HL-60 (cell line): Measurements from ENCODE around the gene SHROOM1.

Experiments used
- DNase-seq, 2 experiments: peaks; one replicate each; pipeline ENCODE4 v3.0.0-alpha.2; 2010 to 2020; ENCODE audit warnings: low read depth in 1 of 2, low spot score in 1 of 2
- H3K27ac ChIP-seq: fragments of 250-450 bp; sonication (Bioruptor Pico); replicated peaks from 2 replicates; pipeline ENCODE4 v1.5.1; 2020; ENCODE audit warnings: mild to moderate bottlenecking, moderate library complexity
- H3K27me3 ChIP-seq: fragments of 250-450 bp; sonication (Bioruptor Pico); 2 replicates; pipeline ENCODE4 v1.5.1; 2021; ENCODE audit warnings: mild to moderate bottlenecking, moderate library complexity; ENCODE audit not compliant: insufficient read depth, poor library complexity, severe bottlenecking
- H3K4me3 ChIP-seq: replicated peaks from 2 replicates; pipeline ENCODE4 v1.5.1; 2011; ENCODE audit warnings: mild to moderate bottlenecking, control low read depth, low read length; ENCODE audit not compliant: insufficient read depth
- CTCF ChIP-seq: IDR thresholded peaks from one replicate; pipeline ENCODE4 v1.5.1; 2011; ENCODE audit warnings: low read length, control low read depth, inconsistent platforms; ENCODE audit not compliant: insufficient read depth
- GABPA ChIP-seq: IDR thresholded peaks from 2 replicates; pipeline ENCODE4 v1.6.1; 2012; ENCODE audit warnings: low read depth
- POLR2AphosphoS5 ChIP-seq: IDR thresholded peaks from 2 replicates; pipeline ENCODE4 v1.6.1; 2012; ENCODE audit warnings: low read depth
- SPI1 ChIP-seq: IDR thresholded peaks from 2 replicates; pipeline ENCODE4 v1.6.1; 2012; ENCODE audit warnings: low read depth, mild to moderate bottlenecking, borderline replicate concordance
- TF ChIP-seq, protein P1 (sequence below): IDR thresholded peaks from 2 replicates; pipeline ENCODE4 v1.6.1; 2012; ENCODE audit warnings: low read depth; ENCODE audit not compliant: insufficient replicate concordance

Gene SHROOM1

DNA sequence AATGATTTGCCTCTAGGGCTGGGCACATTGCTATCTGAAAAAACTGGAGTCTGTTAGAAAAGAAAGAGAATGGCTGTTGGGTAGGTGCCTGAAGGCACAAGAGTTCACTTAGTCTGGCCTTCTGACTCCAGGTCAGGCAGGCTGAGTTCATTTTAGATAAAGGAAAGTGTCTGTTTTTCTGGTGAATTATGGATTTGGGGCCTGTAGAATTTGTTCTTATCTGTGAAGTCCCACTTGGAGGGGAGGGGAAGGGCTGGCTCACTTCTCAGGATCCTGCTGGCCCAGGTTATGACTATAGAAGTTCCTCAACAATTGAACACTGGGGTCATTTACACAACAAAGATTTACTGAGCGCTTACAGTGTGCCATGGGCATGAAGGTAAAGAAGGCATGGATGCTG is 41.9 kb downstream of the SHROOM1 start:
- H3K27ac ChIP-seq: no peak overlapping the region
- no peak overlapping the region for H3K4me3 ChIP-seq
- H3K27me3 ChIP-seq: no peaks in the 10 kb centered on the region
- no peak for DNase-seq
- TF ChIP-seq CTCF: no peak
- no peak for TF ChIP-seq GABPA

- DNase-seq: no peak
- Histone ChIP-seq H3K4me3 (no peak overlapping the region), H3K27ac (no peak overlapping the region), H3K27me3 (no peaks in the 10 kb centered on the region)
- TF ChIP-seq SPI1 (no peak), GABPA (no peak), CTCF (no peak), POLR2AphosphoS5 (no peak)
- TF ChIP-seq, protein P1, sequence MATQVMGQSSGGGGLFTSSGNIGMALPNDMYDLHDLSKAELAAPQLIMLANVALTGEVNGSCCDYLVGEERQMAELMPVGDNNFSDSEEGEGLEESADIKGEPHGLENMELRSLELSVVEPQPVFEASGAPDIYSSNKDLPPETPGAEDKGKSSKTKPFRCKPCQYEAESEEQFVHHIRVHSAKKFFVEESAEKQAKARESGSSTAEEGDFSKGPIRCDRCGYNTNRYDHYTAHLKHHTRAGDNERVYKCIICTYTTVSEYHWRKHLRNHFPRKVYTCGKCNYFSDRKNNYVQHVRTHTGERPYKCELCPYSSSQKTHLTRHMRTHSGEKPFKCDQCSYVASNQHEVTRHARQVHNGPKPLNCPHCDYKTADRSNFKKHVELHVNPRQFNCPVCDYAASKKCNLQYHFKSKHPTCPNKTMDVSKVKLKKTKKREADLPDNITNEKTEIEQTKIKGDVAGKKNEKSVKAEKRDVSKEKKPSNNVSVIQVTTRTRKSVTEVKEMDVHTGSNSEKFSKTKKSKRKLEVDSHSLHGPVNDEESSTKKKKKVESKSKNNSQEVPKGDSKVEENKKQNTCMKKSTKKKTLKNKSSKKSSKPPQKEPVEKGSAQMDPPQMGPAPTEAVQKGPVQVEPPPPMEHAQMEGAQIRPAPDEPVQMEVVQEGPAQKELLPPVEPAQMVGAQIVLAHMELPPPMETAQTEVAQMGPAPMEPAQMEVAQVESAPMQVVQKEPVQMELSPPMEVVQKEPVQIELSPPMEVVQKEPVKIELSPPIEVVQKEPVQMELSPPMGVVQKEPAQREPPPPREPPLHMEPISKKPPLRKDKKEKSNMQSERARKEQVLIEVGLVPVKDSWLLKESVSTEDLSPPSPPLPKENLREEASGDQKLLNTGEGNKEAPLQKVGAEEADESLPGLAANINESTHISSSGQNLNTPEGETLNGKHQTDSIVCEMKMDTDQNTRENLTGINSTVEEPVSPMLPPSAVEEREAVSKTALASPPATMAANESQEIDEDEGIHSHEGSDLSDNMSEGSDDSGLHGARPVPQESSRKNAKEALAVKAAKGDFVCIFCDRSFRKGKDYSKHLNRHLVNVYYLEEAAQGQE: no peak
Observed at GRCh38 chr5:132787076-132787475, 43.4 kb downstream of the SHROOM1 start.

DNA sequence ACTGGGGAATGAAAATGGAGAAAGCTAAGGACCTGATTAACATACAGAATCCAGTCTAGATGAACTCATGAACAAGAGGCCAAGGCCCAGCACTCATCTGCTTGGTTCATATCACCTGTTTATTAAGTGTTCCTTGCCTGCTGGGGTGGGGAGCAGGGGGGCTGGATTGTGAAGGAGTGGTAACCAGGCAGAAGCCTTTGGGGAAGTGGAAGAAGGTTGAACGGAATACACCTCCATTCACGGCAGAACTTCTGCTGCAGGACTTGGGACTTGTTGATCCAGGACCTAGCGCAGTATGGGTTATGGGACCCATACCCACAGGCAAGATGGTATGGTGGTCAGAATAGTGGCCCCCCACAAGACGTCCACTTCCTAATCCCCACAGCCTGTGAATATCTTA is 44.6 kb downstream of the SHROOM1 start:
- Histone ChIP-seq H3K4me3 (no peak overlapping the region), H3K27ac (no peak overlapping the region), H3K27me3 (no peaks in the 10 kb centered on the region)
- TF ChIP-seq CTCF (no peak), GABPA (no peak), POLR2AphosphoS5 (no peak), SPI1 (no peak)
- TF ChIP-seq, protein P1: no peak
- no peak for DNase-seq

- DNase-seq: no peak
- TF ChIP-seq GABPA: no peak
- TF ChIP-seq, protein P1: no peak
- no peak for TF ChIP-seq CTCF
- no peak for TF ChIP-seq POLR2AphosphoS5
- no peak for TF ChIP-seq SPI1
- no peaks in the 10 kb centered on the region for H3K27me3 ChIP-seq
Observed at GRCh38 chr5:132785365-132785764, 45.1 kb downstream of the SHROOM1 start.

More at GRCh38 chr5:132785365-132785764, 45.1 kb downstream of the SHROOM1 start:
- Histone ChIP-seq H3K4me3 (no peak overlapping the region), H3K27ac (no peak overlapping the region)
